AG04449 (cell line): ENCODE results near the gene TTC8.
A peak's percentile ranks its signal among the peaks of the same experiment; 100 is the strongest.

Experiments used
- CTCF ChIA-PET: fragments of 350-600 bp; formaldehyde crosslinking; extraction: SDS; loops from one replicate; lab custom pipeline; 2021; ENCODE audit warnings: antibody characterized with exemption; lab: Yijun Ruan, JAX
- POLR2A ChIA-PET: fragments of 400-600, 350-600 bp; formaldehyde crosslinking; extraction: SDS; loops from one replicate; lab custom pipeline; 2020; ENCODE audit warnings: antibody characterized with exemption, inconsistent platforms; lab: Yijun Ruan, JAX
- DNase-seq: peaks from one replicate; pipeline ENCODE4 v3.0.0-alpha.2; 2010; ENCODE audit warnings: low read depth, low spot score
- H3K4me3 ChIP-seq: 2 replicates; pipeline ENCODE4 v1.5.1; 2011; ENCODE audit warnings: low read depth, mild to moderate bottlenecking, control low read depth, low read length
- CTCF ChIP-seq: IDR thresholded peaks from one replicate; pipeline ENCODE4 v1.5.1; 2011; ENCODE audit warnings: mild to moderate bottlenecking, moderate library complexity, low read length, control low read depth, inconsistent platforms; ENCODE audit not compliant: insufficient read depth; ENCODE audit errors: missing control alignments

Gene TTC8

GRCh38 chr14:88864198-88864597 lies 39.7 kb downstream of the TTC8 start:
- TF ChIP-seq CTCF = no peak
- POLR2A ChIA-PET = no interaction called here
- no peak for DNase-seq
- CTCF ChIA-PET = interaction anchor here (0.8 to 1.5 kb wide), 2 partner anchors 8 to 196 kb away, joined by 3 to 4 read pairs; no protein-coding TSS in a partner anchor
- H3K4me3 ChIP-seq = no peak overlapping the region

- TF ChIP-seq CTCF = no peak
- no peak overlapping the region for H3K4me3 ChIP-seq
- POLR2A ChIA-PET = no interaction called here
- CTCF ChIA-PET = interaction anchor here (8.1 kb wide), 1 partner anchor 199 kb away, joined by 70 read pairs; no protein-coding TSS in a partner anchor
- DNase-seq = no peak
These were observed 41.9 kb downstream of the TTC8 start for GRCh38 chr14:88866305-88866704.

- peak; percentile 17 for TF ChIP-seq CTCF
- DNase-seq = no peak
- ChIA-PET CTCF (interaction anchor here (0.8 to 8.1 kb wide), 4 partner anchors 9 to 201 kb away, joined by 3 to 70 read pairs (median 8); no protein-coding TSS in a partner anchor), POLR2A (interaction anchor here (0.7 kb wide), 1 partner anchor 12 kb away, joined by 3 read pairs; no protein-coding TSS in a partner anchor)
- no peak overlapping the region for H3K4me3 ChIP-seq
These were observed 44.2 kb downstream of the TTC8 start for GRCh38 chr14:88868558-88869159.

GRCh38 chr14:88870777-88871176 lies 46.3 kb downstream of the TTC8 start:
- CTCF ChIA-PET = interaction anchor here (8.1 kb wide), 1 partner anchor 203 kb away, joined by 70 read pairs; no protein-coding TSS in a partner anchor
- POLR2A ChIA-PET = no interaction called here
- no peak overlapping the region for H3K4me3 ChIP-seq
- no peak for DNase-seq
- TF ChIP-seq CTCF = no peak

GRCh38 chr14:88871429-88871828 lies 47.0 kb downstream of the TTC8 start:
- no peak for DNase-seq
- POLR2A ChIA-PET = no interaction called here
- H3K4me3 ChIP-seq = no peak overlapping the region
- TF ChIP-seq CTCF = no peak
- CTCF ChIA-PET = interaction anchor here (8.1 kb wide), 1 partner anchor 204 kb away, joined by 70 read pairs; no protein-coding TSS in a partner anchor

GRCh38 chr14:88872976-88873375 lies 48.5 kb downstream of the TTC8 start:
- CTCF ChIA-PET = interaction anchor here (8.1 kb wide), 1 partner anchor 205 kb away, joined by 70 read pairs; no protein-coding TSS in a partner anchor
- no peak overlapping the region for H3K4me3 ChIP-seq
- no peak for TF ChIP-seq CTCF
- DNase-seq = no peak
- POLR2A ChIA-PET = no interaction called here
